ENCODE measurements around the gene KIF6.
A peak's percentile ranks its signal among the peaks of the same experiment; 100 is the strongest.

KIF6 gene

DNA sequence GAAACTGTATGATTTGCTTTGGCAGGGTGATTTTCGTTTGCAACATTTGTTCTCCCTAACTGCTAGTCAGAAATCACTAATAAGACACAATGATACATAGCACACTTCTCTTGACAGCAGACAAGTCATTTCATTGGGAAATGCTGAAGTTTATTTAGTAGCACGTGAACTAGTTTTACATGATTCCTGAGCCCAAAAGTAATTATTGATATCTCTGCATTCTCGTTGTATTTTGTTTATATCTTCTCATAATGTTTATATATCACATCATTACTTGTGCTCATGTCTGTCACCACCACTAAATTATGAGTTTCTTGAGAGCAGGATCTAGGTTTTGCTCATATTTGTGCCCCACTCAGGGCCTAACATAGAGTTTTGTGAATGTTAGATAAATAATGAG lies 151.7 kb downstream of the KIF6 start:
- TF ChIP-seq, protein P1, sequence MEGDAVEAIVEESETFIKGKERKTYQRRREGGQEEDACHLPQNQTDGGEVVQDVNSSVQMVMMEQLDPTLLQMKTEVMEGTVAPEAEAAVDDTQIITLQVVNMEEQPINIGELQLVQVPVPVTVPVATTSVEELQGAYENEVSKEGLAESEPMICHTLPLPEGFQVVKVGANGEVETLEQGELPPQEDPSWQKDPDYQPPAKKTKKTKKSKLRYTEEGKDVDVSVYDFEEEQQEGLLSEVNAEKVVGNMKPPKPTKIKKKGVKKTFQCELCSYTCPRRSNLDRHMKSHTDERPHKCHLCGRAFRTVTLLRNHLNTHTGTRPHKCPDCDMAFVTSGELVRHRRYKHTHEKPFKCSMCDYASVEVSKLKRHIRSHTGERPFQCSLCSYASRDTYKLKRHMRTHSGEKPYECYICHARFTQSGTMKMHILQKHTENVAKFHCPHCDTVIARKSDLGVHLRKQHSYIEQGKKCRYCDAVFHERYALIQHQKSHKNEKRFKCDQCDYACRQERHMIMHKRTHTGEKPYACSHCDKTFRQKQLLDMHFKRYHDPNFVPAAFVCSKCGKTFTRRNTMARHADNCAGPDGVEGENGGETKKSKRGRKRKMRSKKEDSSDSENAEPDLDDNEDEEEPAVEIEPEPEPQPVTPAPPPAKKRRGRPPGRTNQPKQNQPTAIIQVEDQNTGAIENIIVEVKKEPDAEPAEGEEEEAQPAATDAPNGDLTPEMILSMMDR (IDR thresholded peaks at IDR 0.05; ENCODE audit: low read depth, low read length, missing control alignments): no peak
- no peak overlapping the region for H3K4me3 ChIP-seq (ENCODE audit: low read depth, low read length)
- in situ Hi-C loops (cut with HindIII; ENCODE audit: low sequenced_read_pairs): no loop called here
- no peak for DNase-seq (ENCODE audit: low read depth)

DNA sequence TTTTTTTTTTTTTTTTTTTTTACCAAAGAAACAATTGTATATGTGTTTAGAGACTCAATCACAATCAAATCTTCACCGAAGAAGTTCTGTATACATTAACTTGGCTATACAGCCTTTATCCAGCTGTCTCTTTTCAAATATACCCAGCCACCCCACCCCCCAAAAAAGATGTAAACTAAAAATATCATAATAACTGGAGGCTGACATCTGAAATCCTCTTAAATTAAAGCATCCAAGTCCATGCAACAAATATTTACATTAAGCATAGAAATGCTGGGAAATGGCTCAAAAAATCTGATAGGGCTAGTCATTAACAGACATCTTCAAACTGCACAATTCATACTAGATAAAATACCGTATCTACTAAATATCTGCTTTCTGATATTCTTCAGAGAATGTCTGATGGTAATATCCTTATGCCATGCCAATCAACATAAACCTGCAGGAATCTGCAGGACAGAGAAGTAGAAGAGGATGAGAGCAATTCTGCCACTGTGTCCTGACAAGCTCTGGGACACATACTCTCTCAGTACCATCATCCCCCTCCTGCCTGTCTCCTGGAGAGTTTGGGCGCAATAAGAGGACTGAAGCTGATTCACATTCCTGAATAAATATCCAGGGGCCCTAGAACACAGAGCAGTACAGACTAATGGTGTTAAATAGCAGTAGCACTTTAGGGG lies 152.4 kb downstream of the KIF6 start:
- no peak overlapping the region for H3K4me3 ChIP-seq (ENCODE audit: low read depth, low read length)
- TF ChIP-seq, protein P1 (IDR thresholded peaks at IDR 0.05; ENCODE audit: low read depth, low read length, missing control alignments): no peak
- DNase-seq (ENCODE audit: low read depth): no peak
- in situ Hi-C loops (cut with HindIII; ENCODE audit: low sequenced_read_pairs): no loop called here

- in situ Hi-C loops (cut with HindIII; ENCODE audit: low sequenced_read_pairs): no loop called here
- H3K4me3 ChIP-seq (ENCODE audit: low read depth, low read length): no peak overlapping the region
- TF ChIP-seq, protein P1 (IDR thresholded peaks at IDR 0.05; ENCODE audit: low read depth, low read length, missing control alignments): no peak
- DNase-seq (ENCODE audit: low read depth): peak; percentile 46
Observed at GRCh38 chr6:39568896-39569295, 156.3 kb downstream of the KIF6 start.

- no peak overlapping the region for H3K4me3 ChIP-seq (ENCODE audit: low read depth, low read length)
- TF ChIP-seq, protein P1 (IDR thresholded peaks at IDR 0.05; ENCODE audit: low read depth, low read length, missing control alignments): no peak
- in situ Hi-C loops (cut with HindIII; ENCODE audit: low sequenced_read_pairs): no loop called here
- DNase-seq (ENCODE audit: low read depth): no peak
Observed at GRCh38 chr6:39567091-39567490, 158.1 kb downstream of the KIF6 start.

GRCh38 chr6:39566456-39566855 lies 158.8 kb downstream of the KIF6 start:
- TF ChIP-seq, protein P1 (IDR thresholded peaks at IDR 0.05; ENCODE audit: low read depth, low read length, missing control alignments): no peak
- in situ Hi-C loops (cut with HindIII; ENCODE audit: low sequenced_read_pairs): no loop called here
- H3K4me3 ChIP-seq (ENCODE audit: low read depth, low read length): no peak overlapping the region
- no peak for DNase-seq (ENCODE audit: low read depth)

DNA sequence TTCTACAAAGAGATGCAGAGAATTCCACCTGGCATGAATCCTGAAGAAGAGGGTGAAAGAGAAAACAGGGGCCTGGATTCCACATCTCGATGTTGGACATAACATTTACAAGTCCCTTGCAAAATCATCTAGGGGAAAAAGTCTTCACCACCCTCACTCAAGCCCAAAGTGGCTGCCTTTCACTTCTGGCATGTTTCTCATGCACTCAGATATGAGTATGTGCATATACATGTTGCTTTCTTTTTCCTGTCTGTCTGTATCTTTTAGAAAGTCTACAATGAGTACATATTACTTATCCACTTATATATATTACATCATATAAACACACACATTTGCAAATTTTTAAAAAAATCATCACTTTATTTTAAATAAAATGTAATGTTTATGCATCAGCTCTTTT lies 159.3 kb downstream of the KIF6 start:
- no peak overlapping the region for H3K4me3 ChIP-seq (ENCODE audit: low read depth, low read length)
- in situ Hi-C loops (cut with HindIII; ENCODE audit: low sequenced_read_pairs): no loop called here
- TF ChIP-seq, protein P1 (IDR thresholded peaks at IDR 0.05; ENCODE audit: low read depth, low read length, missing control alignments): no peak
- DNase-seq (ENCODE audit: low read depth): no peak
